ENCODE results near the gene PDE4D. TPM values are rescaled to one million over a fixed set of nuclear protein-coding genes. Genes with fewer than 3 reads are reported as not detected.

PDE4D gene
- total RNA-seq, 1 donor: 19.9 TPM

GRCh38 chr5:59393585-59394420 lies 499.7 kb downstream of the PDE4D start:
- TF ChIP-seq CTCF (IDR thresholded peaks at IDR 0.05; ENCODE audit: extremely low read depth, low read depth, low read length): no peak
- H3K27ac ChIP-seq (ENCODE audit: low read depth, low read length): no peak overlapping the region
- no peaks in the 10 kb centered on the region for H4K20me1 ChIP-seq (ENCODE audit: insufficient read depth, low read length)

GRCh38 chr5:59391576-59391975 lies 501.9 kb downstream of the PDE4D start:
- TF ChIP-seq CTCF (IDR thresholded peaks at IDR 0.05; ENCODE audit: extremely low read depth, low read depth, low read length): no peak
- H3K79me2 ChIP-seq (ENCODE audit: insufficient read depth, low read length): no peaks in the 10 kb centered on the region
- no peaks in the 10 kb centered on the region for H4K20me1 ChIP-seq (ENCODE audit: insufficient read depth, low read length)
- no peak for DNase-seq (ENCODE audit: insufficient read length, low spot score, missing footprints)
- no peaks in the 10 kb centered on the region for H3K36me3 ChIP-seq (ENCODE audit: insufficient read depth, low read length)
- H3K27me3 ChIP-seq (ENCODE audit: insufficient read depth, low read length): no peaks in the 10 kb centered on the region
- H3K4me3 ChIP-seq (ENCODE audit: insufficient read depth, low read length): no peak overlapping the region
- H2AFZ ChIP-seq (ENCODE audit: low read length): no peak overlapping the region
- H3K27ac ChIP-seq (ENCODE audit: low read depth, low read length): no peak overlapping the region
- H3K9me3 ChIP-seq (ENCODE audit: low read depth, low read length): no peaks in the 10 kb centered on the region
- no peaks in the 10 kb centered on the region for H3K4me1 ChIP-seq (ENCODE audit: insufficient read depth, low read length)
- no peak overlapping the region for H3K4me2 ChIP-seq (ENCODE audit: insufficient read depth, low read length)

More at GRCh38 chr5:59393585-59394420, 499.7 kb downstream of the PDE4D start:
- no peak overlapping the region for H2AFZ ChIP-seq (ENCODE audit: low read length)
- no peak for DNase-seq (ENCODE audit: insufficient read length, low spot score, missing footprints)
- H3K79me2 ChIP-seq (ENCODE audit: insufficient read depth, low read length): no peaks in the 10 kb centered on the region
- H3K27me3 ChIP-seq (ENCODE audit: insufficient read depth, low read length): no peaks in the 10 kb centered on the region
- H3K4me3 ChIP-seq (ENCODE audit: insufficient read depth, low read length): no peak overlapping the region
- no peaks in the 10 kb centered on the region for H3K36me3 ChIP-seq (ENCODE audit: insufficient read depth, low read length)
- no peaks in the 10 kb centered on the region for H3K4me1 ChIP-seq (ENCODE audit: insufficient read depth, low read length)
- no peaks in the 10 kb centered on the region for H3K9me3 ChIP-seq (ENCODE audit: low read depth, low read length)
- H3K4me2 ChIP-seq (ENCODE audit: insufficient read depth, low read length): no peak overlapping the region

- Histone ChIP-seq H3K4me1 (ENCODE audit: insufficient read depth, low read length) (no peaks in the 10 kb centered on the region), H4K20me1 (ENCODE audit: insufficient read depth, low read length) (no peaks in the 10 kb centered on the region), H3K36me3 (ENCODE audit: insufficient read depth, low read length) (no peaks in the 10 kb centered on the region), H3K27ac (ENCODE audit: low read depth, low read length) (no peak overlapping the region), H3K27me3 (ENCODE audit: insufficient read depth, low read length) (no peaks in the 10 kb centered on the region), H3K79me2 (ENCODE audit: insufficient read depth, low read length) (no peaks in the 10 kb centered on the region), H3K4me3 (ENCODE audit: insufficient read depth, low read length) (no peak overlapping the region), H3K9me3 (ENCODE audit: low read depth, low read length) (no peaks in the 10 kb centered on the region), H3K4me2 (ENCODE audit: insufficient read depth, low read length) (no peak overlapping the region), H2AFZ (ENCODE audit: low read length) (no peak overlapping the region)
- TF ChIP-seq CTCF (IDR thresholded peaks at IDR 0.05; ENCODE audit: extremely low read depth, low read depth, low read length): no peak
- no peak for DNase-seq (ENCODE audit: insufficient read length, low spot score, missing footprints)
Observed at GRCh38 chr5:59390989-59391388, 502.5 kb downstream of the PDE4D start.

- peak; percentile 14 for DNase-seq (ENCODE audit: insufficient read length, low spot score, missing footprints)
- TF ChIP-seq CTCF (IDR thresholded peaks at IDR 0.05; ENCODE audit: extremely low read depth, low read depth, low read length): peak; percentile 69
Observed at GRCh38 chr5:59390074-59390659, 503.4 kb downstream of the PDE4D start.

More at GRCh38 chr5:59390074-59390659, 503.4 kb downstream of the PDE4D start:
- no peaks in the 10 kb centered on the region for H3K36me3 ChIP-seq (ENCODE audit: insufficient read depth, low read length)
- H3K4me2 ChIP-seq (ENCODE audit: insufficient read depth, low read length): no peak overlapping the region
- H2AFZ ChIP-seq (ENCODE audit: low read length): no peak overlapping the region
- H3K4me1 ChIP-seq (ENCODE audit: insufficient read depth, low read length): no peaks in the 10 kb centered on the region
- no peak overlapping the region for H3K4me3 ChIP-seq (ENCODE audit: insufficient read depth, low read length)
- no peaks in the 10 kb centered on the region for H3K9me3 ChIP-seq (ENCODE audit: low read depth, low read length)
- H4K20me1 ChIP-seq (ENCODE audit: insufficient read depth, low read length): no peaks in the 10 kb centered on the region
- no peaks in the 10 kb centered on the region for H3K27me3 ChIP-seq (ENCODE audit: insufficient read depth, low read length)
- no peak overlapping the region for H3K27ac ChIP-seq (ENCODE audit: low read depth, low read length)
- H3K79me2 ChIP-seq (ENCODE audit: insufficient read depth, low read length): no peaks in the 10 kb centered on the region

Measured in osteoblast (primary cell).